ENCODE results near the gene WBP2NL.
A peak's percentile ranks its signal among the peaks of the same experiment; 100 is the strongest.

The WBP2NL gene

GRCh38 chr22:42074132-42074811 is 75.7 kb downstream of the WBP2NL start, which contains the start of gene PHETA2:
Gene PHETA2 (plus strand): TSS chr22:42074248. CDS start chr22:42077294, 3,046 bp downstream.
- DNase-seq, result peak; percentile 83

- peak; percentile 43 for DNase-seq
Observed at GRCh38 chr22:42074846-42075676, 76.5 kb downstream of the WBP2NL start.

- no peak for DNase-seq
Observed at GRCh38 chr22:42076764-42077485, 78.3 kb downstream of the WBP2NL start.

GRCh38 chr22:42077486-42078125 is 79.0 kb downstream of the WBP2NL start:
- peak; percentile 55 for DNase-seq
